ENCODE results near the gene RXRG.

Gene RXRG

DNA sequence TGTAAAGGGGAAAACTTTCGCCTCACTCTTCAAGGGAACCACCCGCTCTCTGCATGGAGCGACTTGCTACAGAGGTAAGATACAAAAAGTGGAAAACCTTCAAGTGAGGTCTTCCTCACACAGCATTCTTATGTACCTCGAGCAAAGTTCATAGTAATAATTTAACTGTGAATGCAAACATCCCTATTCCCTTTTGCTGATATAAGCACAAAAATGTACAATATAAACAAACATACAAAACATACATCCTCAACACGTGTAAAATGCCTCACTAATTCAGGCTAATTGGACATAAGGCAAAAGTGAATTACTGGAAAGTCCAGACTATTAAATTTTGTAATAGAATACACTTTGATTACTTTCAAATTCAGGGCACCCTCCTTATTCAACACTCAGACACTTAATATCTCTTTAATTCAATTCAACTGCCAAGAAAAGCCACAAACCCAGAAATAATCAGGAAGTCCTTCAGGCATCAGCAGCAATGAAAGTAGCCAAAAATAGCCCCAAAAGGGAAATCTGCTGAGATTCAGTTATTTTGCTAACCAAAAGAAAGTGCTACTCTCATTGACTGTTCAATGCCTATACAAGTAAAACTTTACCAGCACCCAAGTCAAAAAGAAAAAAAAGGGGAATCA is 73.2 kb downstream of the RXRG start:
- no peak for DNase-seq (ENCODE audit: low read depth in 1 of 2, low spot score in 1 of 2)

DNA sequence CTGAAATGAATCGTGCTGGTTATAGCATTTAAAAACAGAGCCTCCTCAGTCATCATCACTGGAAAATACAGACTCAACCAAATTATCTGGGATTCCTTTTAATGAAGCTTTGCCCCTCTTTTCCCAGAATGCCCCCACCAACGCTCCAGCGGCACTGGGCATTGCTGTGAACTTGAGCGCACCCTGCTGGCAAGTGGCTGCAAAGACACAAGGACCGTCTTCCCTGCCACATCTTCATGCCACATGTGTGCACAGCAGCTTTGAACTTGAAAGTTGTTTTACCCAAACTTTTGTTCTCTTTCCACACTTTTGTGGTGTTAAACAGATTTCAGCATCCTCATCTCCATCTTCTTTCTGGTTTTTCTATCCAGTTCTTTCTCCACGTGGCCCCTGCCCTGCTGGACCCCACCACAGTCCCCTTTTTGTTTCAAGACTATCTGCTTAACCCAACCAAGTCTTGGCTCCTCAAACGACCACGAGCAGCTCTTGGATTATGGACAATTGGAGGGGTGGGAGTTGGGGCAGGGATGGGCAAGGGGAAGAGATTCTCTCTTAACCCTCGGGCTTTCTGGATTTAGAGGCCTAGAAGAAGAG is 75.6 kb downstream of the RXRG start:
- peak in 1 of 2 donors; percentile 44 for DNase-seq (ENCODE audit: low read depth in 1 of 2, low spot score in 1 of 2)

DNA sequence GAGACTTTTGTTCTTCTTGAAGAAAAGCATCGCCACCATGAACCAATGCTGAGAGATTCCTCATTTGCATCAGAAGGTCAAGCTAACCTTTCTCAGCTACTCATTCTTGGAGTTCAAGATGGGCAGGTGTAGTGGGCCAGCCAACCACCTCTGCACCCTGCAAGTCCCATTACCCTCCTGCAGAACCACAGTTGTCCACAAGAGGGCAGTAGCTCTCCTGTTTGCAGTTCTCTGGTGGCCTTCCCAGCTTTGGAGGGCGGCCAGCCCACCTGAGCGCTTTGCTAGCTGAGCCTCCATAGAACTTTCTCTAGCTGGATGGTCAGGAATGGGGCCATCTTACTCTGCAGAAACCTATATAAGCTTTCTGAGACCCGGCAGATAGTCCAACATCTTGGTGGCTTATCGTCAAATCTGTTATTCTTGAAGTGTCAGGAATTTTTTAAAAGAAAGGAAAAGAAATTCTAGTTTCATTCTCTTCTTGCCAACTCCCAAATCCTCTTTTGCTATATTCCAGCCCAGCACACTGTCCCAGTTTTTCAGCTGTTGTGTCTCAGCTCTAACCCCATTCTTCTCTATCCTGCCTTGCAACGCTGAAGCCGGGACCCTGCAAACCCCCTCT is 77.4 kb downstream of the RXRG start:
- DNase-seq (ENCODE audit: low read depth in 1 of 2, low spot score in 1 of 2), result peak; percentile 50 to 51

DNA sequence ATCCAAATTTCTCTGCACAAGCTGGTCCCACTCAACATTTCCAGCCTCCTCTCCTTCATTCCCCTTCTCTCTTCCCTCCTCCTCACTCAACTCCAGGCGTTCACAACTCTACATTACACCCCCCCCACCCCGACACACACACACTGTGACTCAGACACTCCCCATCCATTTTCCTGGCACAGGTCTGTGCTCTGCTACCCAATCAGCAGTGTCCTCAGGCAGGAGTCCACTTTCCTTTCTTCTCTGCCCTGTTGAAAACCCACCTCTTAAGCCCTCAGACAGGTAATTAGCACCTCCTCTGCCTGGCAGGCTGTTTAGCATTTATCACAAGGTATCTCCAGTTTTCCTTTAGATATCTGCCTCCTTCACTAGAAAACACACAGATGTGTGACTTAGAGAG is 79.6 kb downstream of the RXRG start:
- DNase-seq (ENCODE audit: low read depth in 1 of 2, low spot score in 1 of 2), result no peak

- no peak for DNase-seq (ENCODE audit: low read depth in 1 of 2, low spot score in 1 of 2)
Measured at GRCh38 chr1:165364568-165365133, 80.3 kb downstream of the RXRG start.

DNA sequence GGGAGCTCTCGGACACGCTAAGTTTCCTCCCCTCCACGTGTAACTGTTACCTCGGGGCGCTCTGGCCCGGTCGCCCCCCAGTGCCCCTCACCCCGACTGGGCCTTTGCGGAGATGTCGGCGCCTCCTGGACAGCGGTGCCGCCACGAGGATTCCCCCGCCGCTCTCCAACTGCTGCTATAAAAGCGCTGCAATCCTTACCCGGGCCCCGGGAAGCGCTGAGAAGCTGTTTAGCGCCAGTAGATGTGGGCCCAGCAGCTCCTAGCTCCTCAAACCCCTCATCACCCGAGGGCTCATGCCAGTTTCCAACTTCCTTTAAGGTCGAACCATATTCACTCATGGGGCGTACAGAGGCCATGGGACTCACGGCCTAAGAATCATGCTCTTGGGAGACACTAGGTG is 88.0 kb downstream of the RXRG start:
- DNase-seq (ENCODE audit: low read depth in 1 of 2, low spot score in 1 of 2), result no peak

DNA sequence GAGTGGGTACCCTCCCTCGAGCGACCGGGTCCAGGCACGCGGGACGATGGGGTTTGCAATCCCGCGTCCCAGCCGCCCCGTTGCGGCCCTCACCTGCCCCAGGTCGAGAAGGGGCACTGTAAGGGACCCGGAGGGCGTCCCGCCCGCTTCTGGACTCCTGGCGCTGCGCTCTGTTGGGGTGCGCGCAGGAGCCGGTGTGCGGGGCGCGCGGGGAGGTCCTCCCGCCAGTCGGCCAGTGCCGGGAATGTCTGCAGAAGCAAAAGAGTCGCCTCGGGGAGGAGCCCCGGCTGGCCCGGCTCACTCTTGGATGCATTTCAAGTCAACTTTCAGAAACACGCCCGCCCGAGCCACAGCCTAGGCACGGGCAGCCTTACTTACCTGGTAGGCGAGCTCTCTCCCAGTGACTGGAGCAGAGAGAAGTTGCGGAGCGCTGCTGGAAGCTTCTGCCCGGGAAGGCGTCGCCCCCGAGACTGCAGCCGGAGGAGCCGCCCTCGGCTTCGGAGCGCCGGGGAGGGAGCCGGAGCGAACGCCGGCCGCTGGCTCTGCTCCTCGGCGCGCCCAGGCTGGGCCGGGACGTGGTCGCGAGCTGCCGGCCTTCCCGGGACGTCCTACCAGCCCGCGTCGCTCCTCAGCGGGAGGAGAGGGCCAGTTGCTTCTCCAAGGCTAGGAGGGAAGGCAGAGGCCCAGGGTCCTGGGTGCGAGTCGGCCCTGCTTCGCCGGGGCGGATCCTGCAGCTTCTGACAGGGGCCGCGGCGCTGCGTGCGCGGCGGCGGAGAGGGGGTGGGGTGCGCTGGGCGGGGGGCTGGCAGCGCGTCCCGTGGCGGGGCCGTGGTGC is 88.7 kb downstream of the RXRG start, which contains the start of gene LMX1A:
Gene LMX1A (minus strand): TSS at position 739 of the 835 bp plus-strand sequence. CDS start 1,156 bp downstream, outside the sequence.
- DNase-seq (ENCODE audit: low read depth in 1 of 2, low spot score in 1 of 2), result no peak

- no peak for DNase-seq (ENCODE audit: low read depth in 1 of 2, low spot score in 1 of 2)
Measured at GRCh38 chr1:165355139-165355976, 89.6 kb downstream of the RXRG start.

GRCh38 chr1:165354739-165355138 is 90.2 kb downstream of the RXRG start:
- DNase-seq (ENCODE audit: low read depth in 1 of 2, low spot score in 1 of 2), result no peak

GRCh38 chr1:165353731-165354671 is 90.9 kb downstream of the RXRG start:
- no peak for DNase-seq (ENCODE audit: low read depth in 1 of 2, low spot score in 1 of 2)

DNA sequence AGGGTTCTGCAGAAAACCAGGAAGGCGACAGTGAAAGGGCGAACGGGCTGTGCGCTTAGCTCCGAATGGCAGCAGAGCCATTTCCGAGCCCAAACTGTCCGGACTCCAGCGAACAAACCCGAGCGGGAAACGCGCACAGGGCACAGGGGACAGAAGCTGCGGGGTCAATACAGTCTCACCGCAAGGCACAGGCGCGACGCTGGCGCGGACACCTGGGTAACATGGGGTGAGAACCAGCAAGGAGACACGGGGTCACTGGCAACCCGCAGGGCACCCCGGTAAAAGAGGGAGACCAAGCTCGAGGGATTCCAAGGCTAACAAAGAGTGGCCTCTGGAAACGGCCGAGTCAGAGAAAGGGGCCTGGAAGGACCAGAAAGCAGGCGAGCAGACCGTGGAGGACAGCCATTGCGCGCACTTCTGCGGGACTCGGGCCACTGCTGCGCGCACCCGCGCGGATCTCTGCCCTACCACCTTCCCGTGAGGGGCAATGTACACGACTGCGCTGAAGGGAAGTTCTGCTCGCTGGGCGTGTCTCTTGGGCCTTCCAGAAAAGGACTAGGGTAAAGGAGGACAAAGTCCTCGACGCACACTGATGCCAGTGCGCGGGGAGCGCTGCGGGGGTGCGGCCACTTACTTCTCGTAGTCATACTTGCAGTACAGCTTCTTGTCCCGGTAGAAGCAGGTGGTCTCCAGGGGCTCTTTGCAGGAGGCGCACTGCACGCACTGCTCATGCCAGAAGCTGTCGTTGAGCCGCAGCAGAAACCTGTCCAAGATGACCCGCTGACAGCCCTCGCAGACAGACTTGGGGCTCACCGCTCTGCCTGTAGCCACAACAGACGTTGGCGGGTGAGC is 92.3 kb downstream of the RXRG start:
- DNase-seq (ENCODE audit: low read depth in 1 of 2, low spot score in 1 of 2), result no peak

DNA sequence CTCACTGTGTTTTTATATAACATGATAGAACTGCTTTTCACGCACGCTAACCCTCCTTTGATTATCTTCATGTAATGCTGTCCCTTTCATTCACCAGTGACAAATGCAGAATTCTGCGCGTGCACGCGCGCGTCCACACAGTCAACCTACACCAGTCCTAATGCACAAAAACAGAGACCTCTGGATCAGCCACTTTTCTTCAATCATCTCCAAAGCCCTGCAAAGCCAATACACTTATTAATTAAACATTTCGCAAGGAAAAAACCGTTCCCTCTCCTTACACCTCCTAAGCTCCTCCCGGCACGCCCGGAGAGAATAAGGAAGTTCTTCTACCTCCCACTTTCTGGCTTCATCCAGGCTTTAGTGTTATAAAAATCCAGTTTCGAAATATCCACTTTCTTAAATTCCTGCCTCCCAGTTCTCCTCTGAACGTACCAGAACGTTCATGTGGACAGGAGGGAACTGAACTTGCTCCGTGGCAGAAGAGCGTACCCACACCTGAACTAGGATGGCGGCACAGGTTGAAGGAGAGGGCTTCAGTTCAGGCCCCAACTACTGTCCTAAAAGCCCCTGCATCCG is 93.0 kb downstream of the RXRG start:
- no peak for DNase-seq (ENCODE audit: low read depth in 1 of 2, low spot score in 1 of 2)

Data from stimulated activated CD4-positive, alpha-beta T cell treated with anti-CD3 and anti-CD28 coated beads, Interleukin-15, amount 100 ng/mL, for 1 hour (primary cell).